ENCODE results near the gene XG.

XG gene

GRCh38 chrX:2823795-2824386 is 72.1 kb downstream of the XG start:
- no peak for DNase-seq

GRCh38 chrX:2824886-2825285 is 73.0 kb downstream of the XG start:
- no peak for DNase-seq

- DNase-seq: no peak
These were observed 76.6 kb downstream of the XG start, which contains the start of gene GYG2 for GRCh38 chrX:2828344-2828958. TSS of gene GYG2 (plus strand) at chrX:2828930. CDS start at chrX:2830189, 1,259 bp downstream.

GRCh38 chrX:2828959-2829411 is 77.1 kb downstream of the XG start:
- no peak for DNase-seq

GRCh38 chrX:2829469-2830246 is 77.8 kb downstream of the XG start:
- no peak for DNase-seq

GRCh38 chrX:2831471-2832228 is 79.8 kb downstream of the XG start:
- no peak for DNase-seq

GRCh38 chrX:2837961-2838360 is 86.1 kb downstream of the XG start:
- DNase-seq: no peak

GRCh38 chrX:2840961-2841360 is 89.1 kb downstream of the XG start:
- DNase-seq: no peak

- DNase-seq: no peak
These were observed 89.7 kb downstream of the XG start for GRCh38 chrX:2841537-2841936.

GRCh38 chrX:2846992-2847391 is 95.2 kb downstream of the XG start:
- no peak for DNase-seq

GRCh38 chrX:2848871-2849301 is 97.0 kb downstream of the XG start:
- DNase-seq: no peak

- no peak for DNase-seq
These were observed 103.1 kb downstream of the XG start for GRCh38 chrX:2854918-2855317.

GRCh38 chrX:2855761-2856160 is 103.9 kb downstream of the XG start:
- DNase-seq: no peak

- no peak for DNase-seq
These were observed 105.7 kb downstream of the XG start for GRCh38 chrX:2857566-2857965.

GRCh38 chrX:2859197-2859797 is 107.5 kb downstream of the XG start:
- no peak for DNase-seq

GRCh38 chrX:2862404-2862803 is 110.6 kb downstream of the XG start:
- no peak for DNase-seq

GRCh38 chrX:2863646-2864045 is 111.8 kb downstream of the XG start:
- no peak for DNase-seq

Data from NCI-H1417 treated with DMSO at 0.1 percent for 48 hours (cell line).